ENCODE data around the gene PRDM10. TPM values are rescaled to one million over a fixed set of nuclear protein-coding genes. Genes with fewer than 3 reads are reported as not detected.

Gene PRDM10
- total RNA-seq, 4 donors from 2014 or later, result 16.5 to 72.6 (median 26.4) TPM

GRCh38 chr11:129910360-129910759 is 92.3 kb downstream of the PRDM10 start:
- no peak for DNase-seq
- Histone ChIP-seq H3K36me3 (peaks cover 0 to 67% (median 0%) of the 10 kb centered on the region in 3 donors), H3K27me3 (no peaks in the 10 kb centered on the region), H3K4me1 (no peaks in the 10 kb centered on the region), H3K4me3 (no peak overlapping the region), H3K27ac (no peak overlapping the region), H3K9me3 (no peaks in the 10 kb centered on the region)
- TF ChIP-seq CTCF (IDR thresholded peaks at IDR 0.05) (no peak), POLR2A (IDR thresholded peaks at IDR 0.05) (no peak)

- H3K27ac ChIP-seq, result no peak overlapping the region
- peaks cover 0 to 48% (median 0%) of the 10 kb centered on the region in 3 donors for H3K36me3 ChIP-seq
- H3K9me3 ChIP-seq, result no peaks in the 10 kb centered on the region
- no peak overlapping the region for H3K4me3 ChIP-seq
- DNase-seq, result no peak
- H3K4me1 ChIP-seq, result no peaks in the 10 kb centered on the region
- H3K27me3 ChIP-seq, result no peaks in the 10 kb centered on the region
- TF ChIP-seq CTCF (IDR thresholded peaks at IDR 0.05) (no peak), POLR2A (IDR thresholded peaks at IDR 0.05) (no peak)
These were observed 97.2 kb downstream of the PRDM10 start for GRCh38 chr11:129905402-129905801.

- Histone ChIP-seq H3K27me3 (no peaks in the 10 kb centered on the region), H3K4me1 (peaks cover 0 to 15% (median 2%) of the 10 kb centered on the region in 4 donors), H3K36me3 (peaks cover 0 to 21% (median 0%) of the 10 kb centered on the region in 3 donors), H3K4me3 (peak overlapping the region; percentile 85 to 98 (median 91)), H3K9me3 (no peaks in the 10 kb centered on the region), H3K27ac (peak overlapping the region; percentile 75 to 87 (median 80))
- no peak for DNase-seq
- TF ChIP-seq POLR2A (IDR thresholded peaks at IDR 0.05) (no peak), CTCF (IDR thresholded peaks at IDR 0.05) (no peak)
These were observed 106.6 kb downstream of the PRDM10 start for GRCh38 chr11:129896062-129896461.

- DNase-seq, result peak; percentile 75 to 95 (median 94)
- peaks cover 0 to 15% (median 2%) of the 10 kb centered on the region in 4 donors for H3K4me1 ChIP-seq
These were observed 107.3 kb downstream of the PRDM10 start, which contains the start of gene NFRKB for GRCh38 chr11:129895126-129896041. Gene NFRKB (minus strand): TSS chr11:129895578. CDS start chr11:129892849, 2,729 bp downstream.

More at GRCh38 chr11:129895126-129896041, 107.3 kb downstream of the PRDM10 start, which contains the start of gene NFRKB:
- peak within 1 kb of the TSS; percentile 85 to 98 (median 91) for H3K4me3 ChIP-seq
- H3K9me3 ChIP-seq, result no peaks in the 10 kb centered on the region
- TF ChIP-seq POLR2A (IDR thresholded peaks at IDR 0.05), result peak; percentile 41 to 71
- TF ChIP-seq CTCF (IDR thresholded peaks at IDR 0.05), result peak in 1 of 6 experiments; percentile 37
- no peaks in the 10 kb centered on the region for H3K27me3 ChIP-seq
- H3K27ac ChIP-seq, result peak within 1 kb of the TSS; percentile 75 to 87 (median 80)
- peaks cover 0 to 24% (median 0%) of the 10 kb centered on the region in 3 donors for H3K36me3 ChIP-seq
